A549 treated with DMSO at 1 μM for 4 hours (cell line): ENCODE measurements around the gene MAPKBP1. TPM values are rescaled to one million over a fixed set of nuclear protein-coding genes. Genes with fewer than 3 reads are reported as not detected.

Experiments
- total RNA-seq: library from RNA; stranded (reverse); fragments of 200-300 nt; extraction: Qiagen RNA extraction; gene quantifications from 5 replicates; pipeline ENCODE4 v1.2.3, GENCODE V29; 2022; ENCODE audit warnings: low read depth

MAPKBP1 gene, protein sequence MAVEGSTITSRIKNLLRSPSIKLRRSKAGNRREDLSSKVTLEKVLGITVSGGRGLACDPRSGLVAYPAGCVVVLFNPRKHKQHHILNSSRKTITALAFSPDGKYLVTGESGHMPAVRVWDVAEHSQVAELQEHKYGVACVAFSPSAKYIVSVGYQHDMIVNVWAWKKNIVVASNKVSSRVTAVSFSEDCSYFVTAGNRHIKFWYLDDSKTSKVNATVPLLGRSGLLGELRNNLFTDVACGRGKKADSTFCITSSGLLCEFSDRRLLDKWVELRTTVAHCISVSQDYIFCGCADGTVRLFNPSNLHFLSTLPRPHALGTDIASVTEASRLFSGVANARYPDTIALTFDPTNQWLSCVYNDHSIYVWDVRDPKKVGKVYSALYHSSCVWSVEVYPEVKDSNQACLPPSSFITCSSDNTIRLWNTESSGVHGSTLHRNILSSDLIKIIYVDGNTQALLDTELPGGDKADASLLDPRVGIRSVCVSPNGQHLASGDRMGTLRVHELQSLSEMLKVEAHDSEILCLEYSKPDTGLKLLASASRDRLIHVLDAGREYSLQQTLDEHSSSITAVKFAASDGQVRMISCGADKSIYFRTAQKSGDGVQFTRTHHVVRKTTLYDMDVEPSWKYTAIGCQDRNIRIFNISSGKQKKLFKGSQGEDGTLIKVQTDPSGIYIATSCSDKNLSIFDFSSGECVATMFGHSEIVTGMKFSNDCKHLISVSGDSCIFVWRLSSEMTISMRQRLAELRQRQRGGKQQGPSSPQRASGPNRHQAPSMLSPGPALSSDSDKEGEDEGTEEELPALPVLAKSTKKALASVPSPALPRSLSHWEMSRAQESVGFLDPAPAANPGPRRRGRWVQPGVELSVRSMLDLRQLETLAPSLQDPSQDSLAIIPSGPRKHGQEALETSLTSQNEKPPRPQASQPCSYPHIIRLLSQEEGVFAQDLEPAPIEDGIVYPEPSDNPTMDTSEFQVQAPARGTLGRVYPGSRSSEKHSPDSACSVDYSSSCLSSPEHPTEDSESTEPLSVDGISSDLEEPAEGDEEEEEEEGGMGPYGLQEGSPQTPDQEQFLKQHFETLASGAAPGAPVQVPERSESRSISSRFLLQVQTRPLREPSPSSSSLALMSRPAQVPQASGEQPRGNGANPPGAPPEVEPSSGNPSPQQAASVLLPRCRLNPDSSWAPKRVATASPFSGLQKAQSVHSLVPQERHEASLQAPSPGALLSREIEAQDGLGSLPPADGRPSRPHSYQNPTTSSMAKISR (N-terminal part only)
- 4.8 to 6.0 TPM (median 4.8 TPM) in 5 replicates for total RNA-seq

DNA sequence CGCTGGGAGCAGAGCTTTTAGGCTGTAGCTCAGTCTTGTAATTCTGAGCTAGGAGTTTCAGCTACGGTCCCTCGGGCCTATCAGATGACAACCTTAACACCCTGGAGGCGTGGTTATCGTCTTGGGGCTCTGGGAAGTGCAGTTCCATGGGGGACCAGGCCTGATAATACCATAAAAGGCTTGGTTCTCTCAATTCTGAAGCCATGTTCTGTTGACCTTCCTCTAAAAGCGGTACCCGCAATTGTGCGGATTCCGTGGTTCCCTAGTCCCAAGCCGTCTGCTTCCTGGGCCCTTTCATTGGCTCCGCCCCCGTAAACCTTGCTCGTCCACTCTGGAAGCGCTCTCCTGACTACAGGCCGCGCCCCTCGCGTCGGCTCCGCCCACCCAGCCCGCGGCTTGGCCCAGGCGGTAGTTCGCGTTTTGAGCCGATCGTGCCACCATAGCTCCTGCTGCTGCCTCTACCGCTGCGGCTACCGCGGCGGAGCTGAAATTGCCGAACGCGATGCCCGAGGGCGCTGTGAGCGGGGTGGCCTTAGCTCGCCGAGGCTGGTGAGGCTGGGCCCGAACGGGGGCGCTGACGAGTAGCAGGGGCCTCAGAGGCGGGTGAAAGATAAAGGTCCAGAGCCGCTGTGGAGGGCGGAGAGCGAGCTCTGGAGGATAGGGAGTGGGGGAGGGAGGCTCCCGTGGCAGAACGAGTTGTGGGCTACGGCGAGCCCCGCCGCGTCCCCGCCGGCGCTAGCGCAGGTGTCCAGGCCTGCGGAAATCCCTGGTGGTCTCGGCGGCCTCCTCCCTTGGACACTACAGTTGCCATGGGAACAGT, at the start of gene MAPKBP1:
Gene MAPKBP1, plus strand, starts transcription at position 423 of the 820 bp plus-strand sequence. CDS start 792 bp downstream, outside the sequence.

DNA sequence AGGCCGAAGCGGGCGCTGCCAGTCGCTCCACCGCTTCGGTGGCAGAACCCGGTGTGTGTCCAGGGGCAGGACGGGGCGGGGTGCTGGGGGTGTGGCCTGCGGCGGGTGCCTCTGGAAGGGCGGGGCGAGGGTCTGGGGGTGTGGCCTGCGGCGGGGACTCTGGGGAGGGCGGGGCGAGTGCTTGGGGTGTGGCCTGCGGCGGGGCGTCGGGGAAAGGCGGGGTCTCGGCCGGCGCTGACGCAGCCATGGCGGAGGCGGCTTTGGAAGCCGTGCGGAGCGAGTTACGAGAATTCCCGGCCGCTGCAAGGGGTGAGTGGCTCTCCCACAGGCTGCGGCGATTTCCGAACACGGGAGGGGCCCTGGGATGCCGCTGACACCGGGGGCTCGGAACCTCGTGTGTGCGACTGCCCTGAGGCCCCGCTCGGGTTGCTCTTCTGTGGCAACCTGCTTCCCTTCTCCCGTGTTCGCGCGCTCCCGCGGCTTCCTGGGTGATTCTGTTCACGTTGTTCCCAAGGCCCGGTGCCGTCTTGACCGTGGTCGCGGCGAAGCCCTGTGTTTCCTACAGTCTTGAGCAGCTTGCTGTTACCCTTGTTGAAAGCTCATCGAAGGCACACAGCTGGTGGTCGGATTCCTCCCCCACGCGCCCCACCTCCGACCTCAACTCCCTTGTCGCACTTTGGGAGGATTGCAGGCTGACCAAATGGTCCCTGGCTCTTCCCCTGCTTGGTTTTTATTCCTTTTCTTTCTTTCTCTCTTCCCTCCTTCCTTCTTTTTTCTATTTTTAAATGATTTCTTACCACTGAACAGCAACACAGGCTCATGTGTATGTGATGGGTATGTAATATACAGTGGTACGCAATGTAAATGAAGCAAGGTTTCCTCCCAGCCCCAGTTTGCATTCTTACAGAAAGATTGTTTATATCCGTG, 53.9 kb downstream of the MAPKBP1 start, which contains the start of gene JMJD7:
Gene JMJD7, plus strand, starts transcription at position 213 of the 927 bp plus-strand sequence. Its CDS starts 33 bp downstream, at position 246.

DNA sequence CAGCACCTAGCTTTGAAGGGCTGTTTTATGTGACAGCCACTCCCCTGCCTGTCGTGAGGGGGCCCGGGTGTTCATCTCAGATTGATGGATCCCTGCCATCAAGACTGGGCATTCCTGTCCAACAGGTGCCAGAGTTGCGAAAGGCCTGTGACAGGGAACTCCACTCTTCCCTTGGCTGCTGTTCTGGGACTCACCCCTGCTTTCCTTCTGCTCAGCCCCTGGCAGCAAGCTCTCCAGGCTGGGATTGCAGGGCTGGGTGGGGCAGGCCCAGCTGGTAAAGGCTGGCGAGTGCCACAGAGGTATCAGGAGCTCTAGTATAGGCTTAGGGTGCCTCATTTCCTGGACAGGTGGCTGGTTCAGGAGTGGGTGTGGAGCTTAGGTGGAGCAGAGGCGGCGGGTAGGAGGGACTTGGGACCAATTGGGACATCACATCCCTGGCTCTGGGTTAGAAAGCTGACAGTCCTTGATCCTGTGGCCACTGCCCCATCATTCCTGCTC, 64.2 kb downstream of the MAPKBP1 start, which contains the start of gene PLA2G4B:
Gene PLA2G4B, plus strand, starts transcription at position 448 of the 498 bp plus-strand sequence. CDS start 67 bp downstream, outside the sequence.

Other genes starting within 250 kb of the MAPKBP1 start
- 7.9 to 14.3 TPM (median 13.4 TPM) in 5 replicates for gene RPAP1, start 230.2 kb upstream of the MAPKBP1 start, total RNA-seq
- gene TYRO3, start 215.3 kb upstream of the MAPKBP1 start, total RNA-seq: 12.7 to 16.1 TPM (median 12.9 TPM) in 5 replicates
- 7.6 to 10.0 TPM (median 8.6 TPM) in 5 replicates for gene MGA, start 114.1 kb upstream of the MAPKBP1 start, total RNA-seq
- gene JMJD7, start 53.6 kb downstream of the MAPKBP1 start, total RNA-seq: 2.9 to 4.5 TPM (median 3.6 TPM) in 5 replicates
- 1.1 to 3.0 TPM (median 2.0 TPM) in 5 replicates for gene PLA2G4B, start 64.4 kb downstream of the MAPKBP1 start, total RNA-seq
- 0.25 to 0.39 TPM (median 0.27 TPM) in 5 replicates for gene SPTBN5, start 119.6 kb downstream of the MAPKBP1 start, total RNA-seq
- 11.3 to 14.7 TPM (median 12.3 TPM) in 5 replicates for gene EHD4, start 198.1 kb downstream of the MAPKBP1 start, total RNA-seq
- gene PLA2G4E, start 246.6 kb downstream of the MAPKBP1 start, total RNA-seq: not detected in 5 replicates